ENCODE results near the gene MAGED4.

The MAGED4 gene

GRCh38 chrX:52213276-52213675, 28.6 kb downstream of the MAGED4 start:
- no peak overlapping the region for H3K4me3 ChIP-seq
- no peak for TF ChIP-seq Cebpa-rat (IDR thresholded peaks at IDR 0.05)
- no peaks in the 10 kb centered on the region for H3K36me3 ChIP-seq
- H3K27me3 ChIP-seq = peaks cover 44% of the 10 kb centered on the region
- H4K20me1 ChIP-seq = no peaks in the 10 kb centered on the region
- no peak overlapping the region for H3K4me2 ChIP-seq
- H3K4me1 ChIP-seq = no peaks in the 10 kb centered on the region
- H3K9me3 ChIP-seq = no peaks in the 10 kb centered on the region
- no peak overlapping the region for H3K9ac ChIP-seq
- H3K27ac ChIP-seq = no peak overlapping the region

- H4K20me1 ChIP-seq = no peaks in the 10 kb centered on the region
- H3K9me3 ChIP-seq = peaks cover 15% of the 10 kb centered on the region
- H3K4me3 ChIP-seq = no peak overlapping the region
- no peak overlapping the region for H3K4me2 ChIP-seq
- H3K4me1 ChIP-seq = no peaks in the 10 kb centered on the region
- no peak overlapping the region for H3K27ac ChIP-seq
- no peaks in the 10 kb centered on the region for H3K36me3 ChIP-seq
- peaks cover 52% of the 10 kb centered on the region for H3K27me3 ChIP-seq
- no peak overlapping the region for H3K9ac ChIP-seq
- no peak for TF ChIP-seq Cebpa-rat (IDR thresholded peaks at IDR 0.05)
These were observed 31.9 kb downstream of the MAGED4 start for GRCh38 chrX:52216541-52216940.

DNA sequence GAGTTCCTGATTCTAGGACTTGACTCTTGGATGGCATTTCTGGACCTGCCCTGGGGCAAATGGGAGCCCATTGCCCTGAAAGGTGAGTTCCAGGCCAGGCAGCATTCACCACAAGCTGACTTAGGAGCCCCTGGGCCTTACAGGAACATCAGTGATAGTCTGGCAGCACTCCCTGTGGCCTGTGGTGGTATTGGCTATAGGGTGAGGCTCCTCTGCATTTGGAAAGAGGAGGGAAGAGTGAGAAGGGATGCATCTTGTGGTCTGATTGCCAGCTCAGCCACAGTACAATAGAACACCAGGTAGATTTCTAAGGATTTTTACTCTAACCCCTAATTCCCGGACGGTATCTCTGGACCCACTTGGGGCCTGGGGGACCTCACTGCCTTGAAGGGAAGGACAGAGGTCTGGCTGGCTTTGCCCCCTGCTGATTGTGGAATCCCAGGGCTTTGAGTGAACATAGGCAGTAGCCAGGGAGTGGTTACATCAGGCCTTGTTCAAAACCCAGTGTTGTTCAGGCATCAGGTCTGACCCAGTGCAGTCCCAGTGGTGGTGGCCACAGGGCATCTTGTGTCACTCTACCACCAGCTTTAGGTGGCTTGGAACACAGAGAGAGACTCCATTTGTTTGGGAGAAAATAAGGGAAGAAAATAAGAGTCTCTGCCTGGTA, 32.9 kb downstream of the MAGED4 start:
- no peak overlapping the region for H3K4me2 ChIP-seq
- no peak overlapping the region for H3K4me3 ChIP-seq
- no peak overlapping the region for H3K27ac ChIP-seq
- no peaks in the 10 kb centered on the region for H3K4me1 ChIP-seq
- peaks cover 52% of the 10 kb centered on the region for H3K27me3 ChIP-seq
- no peaks in the 10 kb centered on the region for H3K36me3 ChIP-seq
- no peak for TF ChIP-seq Cebpa-rat (IDR thresholded peaks at IDR 0.05)
- no peaks in the 10 kb centered on the region for H4K20me1 ChIP-seq
- no peak overlapping the region for H3K9ac ChIP-seq
- H3K9me3 ChIP-seq = peaks cover 18% of the 10 kb centered on the region

DNA sequence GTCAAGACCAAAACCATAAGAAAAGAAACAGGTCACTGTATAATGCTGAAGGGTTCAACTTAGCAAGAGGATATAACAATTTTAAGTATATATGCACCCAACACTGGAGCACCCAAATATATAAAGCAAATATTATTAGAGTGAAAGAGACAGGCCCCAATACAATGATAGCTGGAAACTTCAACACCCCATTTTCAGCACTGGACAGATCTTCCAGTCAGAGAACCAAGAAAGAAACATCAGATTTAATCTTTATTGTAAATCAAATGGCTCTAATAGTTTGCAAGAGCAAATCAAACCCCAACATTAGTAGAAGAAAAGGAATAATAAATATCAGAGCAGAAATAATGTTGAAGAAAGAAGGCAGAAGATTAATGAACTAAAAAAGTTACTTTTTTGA, 36.2 kb downstream of the MAGED4 start:
- Histone ChIP-seq H3K36me3 (no peaks in the 10 kb centered on the region), H3K4me2 (no peak overlapping the region), H4K20me1 (no peaks in the 10 kb centered on the region), H3K4me3 (no peak overlapping the region), H3K27ac (no peak overlapping the region), H3K9me3 (peaks cover 18% of the 10 kb centered on the region), H3K4me1 (no peaks in the 10 kb centered on the region), H3K9ac (no peak overlapping the region), H3K27me3 (peaks cover 30% of the 10 kb centered on the region)
- TF ChIP-seq Cebpa-rat (IDR thresholded peaks at IDR 0.05) = no peak

All from BLaER1 (cell line).